Naive thymus-derived CD4-positive, alpha-beta T cell (primary cell): ENCODE measurements around the gene CDYL2. TPM values are rescaled to one million over a fixed set of nuclear protein-coding genes. Genes with fewer than 3 reads are reported as not detected.
"Not testable (repeated sequence)": the region's sequence is repeated elsewhere in the genome, so short reads cannot be mapped to it uniquely, and the experiment has no call there.

Source experiments
- ATAC-seq: fragments of 150-1000 bp; cut with Tn5 transposase; 2 replicates; pipeline ENCODE4 v1.10.0; 2021; ENCODE audit warnings: mild to moderate bottlenecking, moderate library complexity
- CTCF ChIA-PET: fragments of 350-600 bp; sonication (Branson Sonifier 250); formaldehyde crosslinking; loops from one replicate; lab custom pipeline; 2021; ENCODE audit warnings: antibody characterized with exemption; lab: Charles Lee
- POLR2A ChIA-PET: fragments of 350-600 bp; sonication (Branson Sonifier 250); formaldehyde crosslinking; loops from one replicate; lab custom pipeline; 2021; ENCODE audit warnings: antibody characterized with exemption, inconsistent platforms; lab: Charles Lee
- DNase-seq, 9 donors: peaks; one replicate each; pipeline versions ENCODE4 v3.0.0 to v3.0.0-alpha.2; 2020 to 2022; ENCODE audit warnings: mixed read lengths in 1 of 9
- H3K27ac ChIP-seq: one replicate; pipeline ENCODE4 v1.7.0; 2013; ENCODE audit warnings: mild to moderate bottlenecking, low read depth, low read length, moderate library complexity
- H3K27me3 ChIP-seq, 2 donors: one replicate each; pipeline ENCODE4 v1.7.0; 2013; ENCODE audit warnings: low read length in 2 of 2, mild to moderate bottlenecking in 2 of 2, moderate library complexity in 2 of 2; ENCODE audit not compliant: control insufficient read depth in 2 of 2, insufficient read depth in 2 of 2
- H3K36me3 ChIP-seq, 3 experiments: 1 replicate in 2 of 3; 2 replicates in 1 of 3; pipeline ENCODE4 v1.7.0; 2013; ENCODE audit warnings: low read length in 3 of 3, mild to moderate bottlenecking in 3 of 3, moderate library complexity in 1 of 3; ENCODE audit not compliant: insufficient read depth in 3 of 3, control insufficient read depth in 2 of 3
- H3K4me1 ChIP-seq, 2 donors: one replicate each; pipeline ENCODE4 v1.7.0; 2013; ENCODE audit warnings: low read length in 2 of 2, mild to moderate bottlenecking in 2 of 2, moderate library complexity in 1 of 2; ENCODE audit not compliant: control insufficient read depth in 2 of 2, insufficient read depth in 2 of 2
- H3K4me3 ChIP-seq: 2 replicates; pipeline ENCODE4 v1.7.0; 2013; ENCODE audit warnings: mild to moderate bottlenecking, low read length
- H3K9me3 ChIP-seq, 3 experiments: 1 replicate in 2 of 3; 2 replicates in 1 of 3; pipeline ENCODE4 v1.7.0; 2013; ENCODE audit warnings: low read length in 3 of 3; ENCODE audit not compliant: control insufficient read depth in 2 of 3
- H3K27ac Mint-ChIP-seq, 9 donors: one replicate each; pipeline ENCODE4 v1.8.0; 2020 to 2022; ENCODE audit warnings: mixed read lengths in 9 of 9, mild to moderate bottlenecking in 8 of 9, moderate library complexity in 5 of 9, inconsistent platforms in 2 of 9
- H3K27me3 Mint-ChIP-seq, 5 donors: one replicate each; pipeline ENCODE4 v1.8.0; 2021 to 2022; ENCODE audit warnings: mixed read lengths in 5 of 5, mild to moderate bottlenecking in 1 of 5
- H3K36me3 Mint-ChIP-seq, 5 donors: one replicate each; pipeline ENCODE4 v1.8.0; 2020 to 2022; ENCODE audit warnings: mixed read lengths in 5 of 5, mild to moderate bottlenecking in 3 of 5, inconsistent platforms in 1 of 5
- H3K4me1 Mint-ChIP-seq, 7 donors: one replicate each; pipeline ENCODE4 v1.8.0; 2020 to 2022; ENCODE audit warnings: mixed read lengths in 7 of 7, mild to moderate bottlenecking in 3 of 7, inconsistent platforms in 1 of 7
- H3K4me3 Mint-ChIP-seq, 10 donors: one replicate each; pipeline ENCODE4 v1.8.0; 2020 to 2022; ENCODE audit warnings: mild to moderate bottlenecking in 10 of 10, mixed read lengths in 10 of 10, moderate library complexity in 6 of 10, inconsistent platforms in 2 of 10
- H3K9me3 Mint-ChIP-seq, 11 donors: one replicate each; pipeline ENCODE4 v1.8.0; 2020 to 2022; ENCODE audit warnings: mixed read lengths in 11 of 11, mild to moderate bottlenecking in 4 of 11, inconsistent platforms in 1 of 11, moderate library complexity in 1 of 11
- intact Hi-C, 2 donors: fragments of 100-400 bp; cut with micrococcal nuclease; formaldehyde crosslinking; loops; one replicate each; pipeline ENCODE4 v1.15.1; 2023
- polyA plus RNA-seq, 2 donors: library from polyadenylated mRNA; unstranded; fragments of 300-500 nt; fragmentation: Illumina TruSeq; gene quantifications; one replicate each; pipeline ENCODE4 v1.2.3, GENCODE V29; 2021
- total RNA-seq, 6 experiments: library from RNA in 5 of 6; stranded (reverse) in 5 of 6; gene quantifications; 1 replicate in 5 of 6; 2 replicates in 1 of 6; pipeline ENCODE4 v1.2.3 and lab custom pipeline; 2021 to 2026

Gene CDYL2
- total and polyA plus RNA-seq, 7 experiments from 2014 or later, result 0.61 to 71.3 (median 21.0) TPM

DNA sequence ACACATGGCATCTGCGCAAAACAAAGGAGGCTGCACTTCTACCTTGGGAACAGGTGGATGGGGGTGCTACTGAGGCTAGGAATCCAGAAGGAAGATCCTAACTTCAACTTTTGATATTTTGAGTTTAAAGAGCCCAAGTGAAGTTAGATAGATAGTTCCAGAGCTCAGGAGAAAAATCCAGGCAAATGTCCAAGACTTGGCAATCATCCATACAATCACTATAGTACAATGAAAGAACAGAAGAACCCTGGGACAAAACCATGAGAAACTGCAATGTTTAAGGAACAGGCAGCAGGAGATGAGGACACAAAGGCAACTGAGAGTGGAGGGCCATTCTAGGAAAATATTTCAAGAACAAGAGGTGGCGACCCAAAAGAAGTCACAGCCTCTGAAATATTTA, 12.4 kb downstream of the CDYL2 start:
- no peaks in the 10 kb centered on the region for H3K4me1 ChIP-seq
- no peak overlapping the region for H3K27ac Mint-ChIP-seq
- no peak overlapping the region for H3K4me3 ChIP-seq
- no peak for DNase-seq
- no peaks in the 10 kb centered on the region for H3K27me3 Mint-ChIP-seq
- peaks cover 0 to 38% (median 0%) of the 10 kb centered on the region in 5 donors for H3K36me3 Mint-ChIP-seq
- no peak overlapping the region for H3K4me3 Mint-ChIP-seq
- H3K27me3 ChIP-seq, result no peaks in the 10 kb centered on the region
- no peaks in the 10 kb centered on the region for H3K36me3 ChIP-seq
- intact Hi-C loops, result no loop called here
- H3K9me3 Mint-ChIP-seq, result peaks cover 0 to 11% (median 2%) of the 10 kb centered on the region in 11 donors
- POLR2A ChIA-PET, result interaction anchor here (0.5 kb wide), 1 partner anchor 28 kb away, joined by 3 read pairs; no protein-coding TSS in a partner anchor
- no peak for ATAC-seq
- no peak overlapping the region for H3K27ac ChIP-seq
- no peaks in the 10 kb centered on the region for H3K9me3 ChIP-seq
- peaks cover 0 to 15% (median 0%) of the 10 kb centered on the region in 7 donors for H3K4me1 Mint-ChIP-seq
- CTCF ChIA-PET, result interaction anchor here (0.6 to 1.1 kb wide), 2 partner anchors 10 to 33 kb away, joined by 4 to 6 read pairs; no protein-coding TSS in a partner anchor

- H3K36me3 ChIP-seq, result no peaks in the 10 kb centered on the region
- DNase-seq, result no peak
- intact Hi-C loops, result no loop called here
- Mint-ChIP-seq H3K9me3 (peaks cover 0 to 12% (median 2%) of the 10 kb centered on the region in 11 donors), H3K27ac (no peak overlapping the region), H3K27me3 (no peaks in the 10 kb centered on the region), H3K36me3 (peaks cover 0 to 39% (median 0%) of the 10 kb centered on the region in 5 donors), H3K4me3 (no peak overlapping the region), H3K4me1 (peaks cover 0 to 8% (median 0%) of the 10 kb centered on the region in 7 donors)
- no peak overlapping the region for H3K27ac ChIP-seq
- H3K27me3 ChIP-seq, result no peaks in the 10 kb centered on the region
- POLR2A ChIA-PET, result interaction anchor here (0.5 kb wide), 1 partner anchor 28 kb away, joined by 3 read pairs; no protein-coding TSS in a partner anchor
- H3K4me3 ChIP-seq, result no peak overlapping the region
- no peak for ATAC-seq
- H3K4me1 ChIP-seq, result no peaks in the 10 kb centered on the region
- CTCF ChIA-PET, result interaction anchor here (0.6 to 1.1 kb wide), 2 partner anchors 9 to 34 kb away, joined by 4 to 6 read pairs; no protein-coding TSS in a partner anchor
- no peaks in the 10 kb centered on the region for H3K9me3 ChIP-seq
Measured at GRCh38 chr16:80791411-80791810, 13.0 kb downstream of the CDYL2 start.

GRCh38 chr16:80790751-80791150, 13.6 kb downstream of the CDYL2 start:
- H3K4me3 Mint-ChIP-seq, result no peak overlapping the region
- DNase-seq (no peak), ATAC-seq (no peak)
- Histone ChIP-seq H3K27me3 (no peaks in the 10 kb centered on the region), H3K4me3 (no peak overlapping the region), H3K4me1 (no peaks in the 10 kb centered on the region), H3K36me3 (no peaks in the 10 kb centered on the region), H3K9me3 (no peaks in the 10 kb centered on the region), H3K27ac (no peak overlapping the region)
- peaks cover 0 to 19% (median 8%) of the 10 kb centered on the region in 11 donors for H3K9me3 Mint-ChIP-seq
- CTCF ChIA-PET, result interaction anchor here (1.1 kb wide), 1 partner anchor 34 kb away, joined by 4 read pairs; no protein-coding TSS in a partner anchor
- H3K36me3 Mint-ChIP-seq, result peaks cover 0 to 41% (median 0%) of the 10 kb centered on the region in 5 donors
- peaks cover 0 to 7% (median 0%) of the 10 kb centered on the region in 7 donors for H3K4me1 Mint-ChIP-seq
- H3K27me3 Mint-ChIP-seq, result no peaks in the 10 kb centered on the region
- H3K27ac Mint-ChIP-seq, result no peak overlapping the region
- intact Hi-C loops, result no loop called here
- POLR2A ChIA-PET, result no interaction called here

- H3K9me3 ChIP-seq, result no peaks in the 10 kb centered on the region
- H3K27ac ChIP-seq, result no peak overlapping the region
- H3K36me3 ChIP-seq, result no peaks in the 10 kb centered on the region
- ChIA-PET POLR2A (no interaction called here), CTCF (no interaction called here)
- H3K27me3 ChIP-seq, result no peaks in the 10 kb centered on the region
- H3K4me3 ChIP-seq, result no peak overlapping the region
- H3K27ac Mint-ChIP-seq, result no peak overlapping the region
- ATAC-seq, result no peak
- no peak for DNase-seq
- H3K4me3 Mint-ChIP-seq, result no peak overlapping the region
- intact Hi-C loops, result no loop called here
- H3K27me3 Mint-ChIP-seq, result no peaks in the 10 kb centered on the region
- peaks cover 0 to 52% (median 4%) of the 10 kb centered on the region in 5 donors for H3K36me3 Mint-ChIP-seq
- H3K4me1 Mint-ChIP-seq, result peaks cover 0 to 12% (median 0%) of the 10 kb centered on the region in 7 donors
- peaks cover 0 to 44% (median 16%) of the 10 kb centered on the region in 11 donors for H3K9me3 Mint-ChIP-seq
- no peaks in the 10 kb centered on the region for H3K4me1 ChIP-seq
Measured at GRCh38 chr16:80788027-80788426, 16.4 kb downstream of the CDYL2 start.

DNA sequence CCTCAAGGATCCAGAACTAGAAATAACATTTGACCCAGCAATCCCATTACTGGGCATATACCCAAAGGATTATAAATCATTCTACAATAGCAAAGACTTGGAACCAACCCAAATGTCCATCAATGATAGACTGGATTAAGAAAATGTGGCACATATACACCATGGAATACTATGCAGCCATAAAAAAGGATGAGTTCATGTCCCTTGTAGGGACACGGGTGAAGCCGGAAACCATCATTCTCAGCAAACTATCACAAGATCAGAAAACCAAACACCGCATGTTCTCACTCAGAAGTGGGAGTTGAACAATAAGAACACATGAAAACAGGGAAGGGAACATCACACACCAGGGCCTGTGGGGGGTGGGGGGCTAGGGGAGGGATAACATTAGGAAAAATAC, 17.8 kb downstream of the CDYL2 start:
- ATAC-seq, H3K9me3 ChIP-seq, H3K4me1 ChIP-seq, H3K36me3 ChIP-seq, H3K27ac Mint-ChIP-seq, H3K27ac ChIP-seq, CTCF ChIA-PET, POLR2A ChIA-PET, H3K27me3 ChIP-seq, H3K4me3 Mint-ChIP-seq, H3K4me3 ChIP-seq, DNase-seq, intact Hi-C loops, H3K27me3 Mint-ChIP-seq: not testable (repeated sequence)
- H3K4me1 Mint-ChIP-seq, result peaks cover 0 to 12% (median 0%) of the 10 kb centered on the region in 7 donors
- peaks cover 3 to 53% (median 25%) of the 10 kb centered on the region in 11 donors for H3K9me3 Mint-ChIP-seq
- H3K36me3 Mint-ChIP-seq, result peaks cover 3 to 51% (median 10%) of the 10 kb centered on the region in 5 donors

- no peak overlapping the region for H3K27ac ChIP-seq
- H3K9me3 ChIP-seq, result peaks cover 0 to 16% (median 0%) of the 10 kb centered on the region in 3 experiments
- no peak overlapping the region for H3K4me3 Mint-ChIP-seq
Measured at GRCh38 chr16:80784951-80785350, 19.4 kb downstream of the CDYL2 start.

GRCh38 chr16:80778703-80779102, 25.7 kb downstream of the CDYL2 start:
- intact Hi-C loops, result no loop called here
- Mint-ChIP-seq H3K4me1 (peaks cover 0 to 8% (median 4%) of the 10 kb centered on the region in 7 donors), H3K9me3 (peaks cover 3 to 31% (median 17%) of the 10 kb centered on the region in 11 donors), H3K4me3 (no peak overlapping the region), H3K27me3 (peaks cover 0 to 5% (median 0%) of the 10 kb centered on the region in 5 donors), H3K36me3 (peaks cover 14 to 33% (median 15%) of the 10 kb centered on the region in 5 donors), H3K27ac (no peak overlapping the region)
- Histone ChIP-seq H3K27me3 (no peaks in the 10 kb centered on the region), H3K27ac (no peak overlapping the region), H3K9me3 (peaks cover 0 to 16% (median 0%) of the 10 kb centered on the region in 3 experiments), H3K4me3 (no peak overlapping the region), H3K4me1 (no peaks in the 10 kb centered on the region), H3K36me3 (no peaks in the 10 kb centered on the region)
- ATAC-seq (no peak), DNase-seq (no peak)
- CTCF ChIA-PET, result no interaction called here
- POLR2A ChIA-PET, result no interaction called here

More at GRCh38 chr16:80784951-80785350, 19.4 kb downstream of the CDYL2 start:
- ChIA-PET POLR2A (no interaction called here), CTCF (no interaction called here)
- no peaks in the 10 kb centered on the region for H3K36me3 ChIP-seq
- no peaks in the 10 kb centered on the region for H3K4me1 ChIP-seq
- ATAC-seq (no peak), DNase-seq (no peak)
- H3K36me3 Mint-ChIP-seq, result peaks cover 14 to 58% (median 19%) of the 10 kb centered on the region in 5 donors
- no peak overlapping the region for H3K27ac Mint-ChIP-seq
- peaks cover 0 to 5% (median 0%) of the 10 kb centered on the region in 7 donors for H3K4me1 Mint-ChIP-seq
- no peaks in the 10 kb centered on the region for H3K27me3 Mint-ChIP-seq
- no peak overlapping the region for H3K4me3 ChIP-seq
- intact Hi-C loops, result no loop called here
- peaks cover 8 to 65% (median 29%) of the 10 kb centered on the region in 11 donors for H3K9me3 Mint-ChIP-seq
- no peaks in the 10 kb centered on the region for H3K27me3 ChIP-seq
